ENCODE measurements around the gene FAM161B.
"Not testable (repeated sequence)": the region's sequence is repeated elsewhere in the genome, so short reads cannot be mapped to it uniquely, and the experiment has no call there.

Gene FAM161B

DNA sequence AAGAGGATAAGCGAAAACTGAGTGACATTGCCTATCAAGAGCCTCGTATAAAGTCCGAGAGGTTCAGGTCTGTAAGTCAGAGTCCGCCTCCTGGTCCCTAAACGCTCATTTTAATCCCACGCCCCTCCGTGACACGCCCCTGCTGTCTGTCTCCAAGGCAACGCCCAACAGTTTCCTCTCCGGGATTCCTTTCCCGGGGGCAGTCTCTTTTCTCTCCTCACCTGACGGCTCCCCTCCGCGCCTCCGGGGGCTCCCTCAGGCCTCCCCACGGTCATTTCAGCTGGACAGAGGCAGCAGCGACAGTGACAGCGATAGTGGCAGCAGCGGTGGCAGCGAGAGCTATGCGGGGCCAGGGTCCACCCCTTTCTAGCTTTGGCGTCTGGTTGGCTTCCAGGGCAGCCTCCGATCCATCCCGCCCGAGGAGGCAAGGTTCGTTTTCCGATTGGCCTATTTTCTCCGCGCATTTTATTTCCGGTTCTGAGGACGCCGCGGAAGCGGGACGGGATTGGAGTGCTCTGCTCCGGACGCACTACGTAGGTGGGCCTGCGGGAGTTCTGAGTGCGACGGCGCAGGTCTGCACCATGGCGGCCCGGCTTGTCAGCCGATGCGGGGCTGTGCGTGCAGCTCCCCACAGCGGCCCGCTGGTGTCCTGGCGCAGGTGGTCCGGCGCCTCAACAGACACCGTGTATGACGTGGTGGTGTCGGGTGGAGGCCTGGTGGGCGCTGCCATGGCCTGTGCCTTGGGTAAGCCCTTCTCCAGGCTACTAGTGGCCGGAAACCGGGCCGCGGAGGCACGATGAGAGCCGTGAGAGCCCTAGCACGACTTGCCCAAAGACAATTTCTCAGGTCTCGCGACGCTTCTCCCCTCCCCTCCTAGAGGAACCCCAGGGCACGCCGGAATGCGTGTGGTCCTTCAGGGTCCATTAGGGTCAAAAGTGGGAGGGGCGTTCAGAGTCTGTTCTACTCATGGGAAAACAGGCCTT, at the start of gene FAM161B, which contains the start of gene COQ6:
TSS of gene FAM161B (minus strand) at position 343 of the 983 bp plus-strand sequence. CDS start at position 275, 68 bp downstream.
TSS of gene COQ6 (plus strand) at position 551 of the 983 bp plus-strand sequence. CDS start at position 582, 31 bp downstream.
- peak; percentile 99 for DNase-seq

- no peak for DNase-seq
Measured at GRCh38 chr14:73998726-73999125, 48.8 kb upstream of the FAM161B start.

GRCh38 chr14:73997944-73998447, 48.1 kb upstream of the FAM161B start:
- no peak for DNase-seq

GRCh38 chr14:73997108-73997943, 47.4 kb upstream of the FAM161B start:
- DNase-seq = no peak

GRCh38 chr14:73996731-73997107, 46.8 kb upstream of the FAM161B start:
- no peak for DNase-seq

GRCh38 chr14:73995977-73996378, 46.1 kb upstream of the FAM161B start:
- DNase-seq = peak; percentile 91

- DNase-seq = not testable (repeated sequence)
Measured at GRCh38 chr14:73994926-73995325, 45.0 kb upstream of the FAM161B start.

DNA sequence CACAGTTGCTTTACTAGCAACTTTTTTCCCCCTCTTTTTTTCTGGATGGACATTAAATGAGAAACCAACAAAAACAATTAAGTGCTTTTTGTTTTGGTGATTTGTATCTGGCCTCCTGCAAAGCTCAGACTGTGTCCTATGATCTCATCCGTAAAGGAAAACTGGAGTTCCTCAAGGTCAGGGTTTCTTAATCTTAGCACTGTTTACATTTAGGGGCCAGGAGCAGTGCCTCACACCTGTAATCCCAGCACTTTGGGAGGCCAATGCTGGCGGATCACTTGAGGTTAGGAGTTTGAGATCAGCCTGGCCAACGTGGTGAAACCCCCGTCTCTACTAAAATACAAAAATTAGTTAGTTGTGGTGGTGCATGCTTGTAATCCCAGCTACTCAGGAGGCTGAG, 41.2 kb upstream of the FAM161B start:
- no peak for DNase-seq

- not testable (repeated sequence) for DNase-seq
Measured at GRCh38 chr14:73988656-73989055, 38.8 kb upstream of the FAM161B start.

DNA sequence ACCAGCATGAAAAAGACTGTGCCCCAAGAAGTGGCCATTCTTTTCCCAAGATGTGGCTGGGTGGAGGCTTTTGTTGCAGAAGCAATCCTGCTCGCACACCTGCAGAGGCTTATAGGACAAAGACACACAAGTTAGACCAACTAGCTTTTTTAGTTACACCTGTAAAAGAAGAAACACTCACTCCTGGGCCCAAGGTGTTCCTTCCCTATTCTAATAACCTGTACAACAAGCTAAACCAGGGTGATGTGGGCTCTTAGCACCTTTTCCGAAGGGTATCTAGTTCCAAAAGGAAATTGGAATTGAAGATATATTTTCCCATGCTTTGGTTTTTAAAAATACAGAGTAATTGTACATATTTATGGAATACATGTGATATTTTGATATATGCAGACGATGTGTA, 38.2 kb upstream of the FAM161B start:
- no peak for DNase-seq

DNA sequence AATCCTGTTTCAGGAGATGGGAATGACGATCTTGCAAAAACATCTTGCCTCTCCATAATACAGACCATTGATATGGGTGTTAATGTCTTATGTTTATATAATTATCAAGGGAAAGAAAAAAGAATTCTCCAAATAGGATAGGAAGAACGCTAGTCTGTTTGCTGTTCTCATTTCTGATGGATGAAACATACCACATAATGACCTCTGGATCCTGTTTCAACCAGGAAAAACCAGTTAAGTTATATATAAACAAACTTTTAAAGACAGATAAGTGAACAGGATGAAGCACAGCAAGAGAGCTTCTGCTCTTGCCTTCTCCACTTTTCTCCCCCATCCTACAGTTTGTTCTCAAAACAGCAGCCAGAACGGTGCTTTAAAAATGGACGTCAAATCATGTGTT, 28.0 kb upstream of the FAM161B start:
- no peak for DNase-seq

DNA sequence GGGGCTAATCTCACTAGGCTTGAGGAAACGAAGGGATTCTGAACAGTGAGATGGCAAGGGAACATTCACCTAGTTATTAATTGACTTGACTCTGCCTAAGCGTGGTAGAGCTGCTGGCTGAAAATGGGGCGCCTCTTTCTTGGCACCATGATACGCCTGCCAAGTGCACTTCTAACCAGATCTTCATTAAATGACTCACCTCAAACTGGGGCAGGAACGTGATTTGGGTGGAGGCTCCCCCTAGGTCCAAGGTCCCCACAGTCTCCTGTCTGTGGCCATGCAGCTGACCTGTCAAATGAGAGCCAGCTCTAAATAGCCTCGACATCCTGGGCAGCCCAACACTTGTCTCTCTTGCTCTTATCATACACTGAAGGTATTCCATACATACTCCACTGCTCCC, 26.2 kb upstream of the FAM161B start:
- DNase-seq = no peak

DNA sequence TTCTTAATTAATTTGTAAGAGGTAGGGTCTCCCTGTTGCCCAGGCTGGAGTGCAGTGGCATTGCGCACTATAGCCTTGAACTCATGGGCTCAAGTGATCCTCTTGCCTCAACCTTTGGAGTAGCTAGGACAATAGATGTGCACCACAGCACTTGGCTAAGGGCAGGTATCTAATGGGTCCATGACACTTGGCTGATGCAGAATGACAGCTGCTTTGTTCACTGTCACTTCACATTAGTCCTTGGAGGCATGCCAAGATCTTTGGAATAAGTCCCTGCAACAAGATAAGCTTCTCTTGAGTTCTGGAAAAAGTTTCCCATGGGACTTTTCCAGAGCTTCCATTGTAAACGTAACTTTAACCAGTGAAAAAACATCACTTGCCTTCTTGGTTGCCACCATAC, 23.6 kb upstream of the FAM161B start:
- peak; percentile 33 for DNase-seq

DNA sequence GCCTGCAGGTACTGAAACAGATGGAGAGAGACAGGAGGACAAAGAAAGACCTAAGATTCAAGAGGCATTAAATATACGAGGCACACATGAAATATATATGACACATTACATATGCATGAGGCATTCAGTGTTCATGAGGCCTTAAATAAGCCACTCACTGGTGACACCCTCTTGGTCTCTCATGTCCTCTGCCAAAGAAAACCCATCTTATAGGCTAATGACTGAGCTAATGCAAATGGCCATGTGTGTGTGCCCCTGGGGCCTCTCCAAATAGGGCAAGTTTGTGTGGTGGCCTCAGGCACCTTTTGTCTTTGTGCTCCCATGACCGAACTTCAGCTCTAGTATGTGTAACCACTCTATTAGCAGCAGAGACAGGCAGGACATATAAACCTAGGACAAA, 19.0 kb upstream of the FAM161B start:
- DNase-seq = no peak

- DNase-seq = no peak
Measured at GRCh38 chr14:73965216-73965615, 15.3 kb upstream of the FAM161B start.

- DNase-seq = no peak
Measured at GRCh38 chr14:73961192-73961591, 11.3 kb upstream of the FAM161B start.

DNA sequence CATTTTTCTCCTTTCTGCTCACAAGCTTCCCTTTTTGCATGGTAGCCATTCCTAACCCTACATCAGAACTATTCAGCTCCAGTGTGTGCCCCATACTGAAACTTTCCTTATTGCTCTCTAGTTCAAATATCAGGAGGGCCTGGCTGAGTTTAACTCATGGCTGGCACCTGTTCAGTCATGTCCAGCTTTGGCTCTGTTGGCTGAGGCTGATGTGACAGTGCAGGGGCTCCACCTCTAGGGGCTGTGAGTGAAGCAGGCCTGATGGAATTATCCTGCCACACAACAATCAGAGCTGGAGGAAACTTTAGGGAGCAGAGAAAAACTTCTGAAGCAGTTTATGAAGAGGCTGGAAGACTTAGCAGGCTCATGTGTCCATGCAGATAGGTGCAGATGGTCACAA, 8.7 kb upstream of the FAM161B start:
- no peak for DNase-seq

- no peak for DNase-seq
Measured at GRCh38 chr14:73955674-73956073, 5.8 kb upstream of the FAM161B start.

DNA sequence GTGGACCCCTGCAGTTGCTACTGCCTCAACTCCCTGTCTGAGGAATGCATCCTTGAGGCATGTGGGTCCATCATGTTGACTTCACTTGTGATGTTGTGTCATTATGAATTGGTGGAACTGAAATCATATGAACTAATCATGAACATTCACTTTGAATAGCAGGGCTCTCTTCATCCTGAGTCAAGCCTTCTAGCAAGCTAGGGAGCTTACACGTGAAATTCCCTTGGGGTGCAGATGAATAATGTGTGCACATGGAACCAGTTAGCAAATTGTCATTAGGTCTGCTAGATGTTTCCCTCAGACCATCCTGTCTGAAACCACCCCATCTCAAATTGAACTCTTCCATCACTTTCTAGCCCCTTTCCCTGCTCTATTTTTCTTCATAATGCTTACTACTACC, 3.8 kb upstream of the FAM161B start:
- DNase-seq = no peak

DNA sequence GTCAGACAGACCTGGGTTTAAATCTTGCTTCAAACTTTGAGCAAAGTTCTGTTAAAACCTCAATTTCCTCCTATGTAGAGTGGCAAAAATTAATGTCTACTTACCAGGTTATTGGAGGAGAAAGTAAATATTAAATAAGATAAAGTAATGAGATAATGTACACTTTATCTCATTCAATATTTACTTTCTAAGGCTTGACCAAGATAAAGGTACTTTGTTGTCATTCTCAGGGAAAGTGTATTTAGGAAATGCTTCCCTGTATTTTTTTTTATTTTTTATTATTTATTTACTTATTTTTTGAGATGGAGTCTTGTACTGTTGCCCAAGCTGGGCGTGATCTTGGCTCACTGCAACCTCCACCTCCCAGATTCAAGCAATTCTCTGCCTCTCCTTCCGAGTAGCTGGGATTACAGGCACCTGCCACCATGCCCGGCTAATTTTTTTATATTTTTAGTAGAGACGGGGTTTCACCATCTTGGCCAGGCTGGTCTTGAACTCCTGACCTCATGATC, 4.7 kb downstream of the FAM161B start:
- DNase-seq = no peak

DNA sequence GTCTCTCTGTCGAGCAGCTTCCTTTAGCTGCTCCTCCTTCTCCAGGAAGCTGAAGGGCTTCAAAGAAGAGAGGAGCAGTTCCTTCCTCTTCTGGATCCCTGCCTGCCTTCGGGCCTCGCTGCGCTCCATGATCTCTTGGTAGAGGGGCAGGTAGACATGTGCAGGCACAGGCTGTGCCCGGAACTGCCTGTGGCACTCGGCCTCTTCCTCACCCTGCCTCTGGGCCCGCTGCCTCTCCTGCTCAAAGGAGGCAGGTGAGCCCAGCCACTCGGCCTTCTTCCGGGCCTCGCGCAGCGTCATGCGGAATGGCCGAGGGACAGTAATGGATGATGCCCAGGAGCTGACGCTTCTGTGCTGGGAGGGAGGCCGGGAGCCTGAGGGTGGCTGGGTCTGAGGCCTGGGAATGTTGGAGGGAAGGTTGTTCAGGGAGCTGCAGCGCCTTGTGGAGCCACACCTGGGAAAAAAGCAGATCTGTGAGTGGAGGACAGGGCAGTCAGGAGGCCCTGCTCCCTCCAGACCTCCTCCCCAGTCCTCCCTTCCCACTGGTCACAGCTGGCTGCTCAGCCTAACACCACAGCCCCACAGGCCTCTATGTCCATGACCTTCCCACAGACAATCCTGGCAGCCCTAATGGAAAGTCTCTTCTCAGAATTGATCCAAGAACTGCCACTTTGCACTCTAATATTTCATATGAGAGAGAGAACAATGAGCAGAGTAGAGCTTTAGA, 5.3 kb downstream of the FAM161B start:
- no peak for DNase-seq

DNA sequence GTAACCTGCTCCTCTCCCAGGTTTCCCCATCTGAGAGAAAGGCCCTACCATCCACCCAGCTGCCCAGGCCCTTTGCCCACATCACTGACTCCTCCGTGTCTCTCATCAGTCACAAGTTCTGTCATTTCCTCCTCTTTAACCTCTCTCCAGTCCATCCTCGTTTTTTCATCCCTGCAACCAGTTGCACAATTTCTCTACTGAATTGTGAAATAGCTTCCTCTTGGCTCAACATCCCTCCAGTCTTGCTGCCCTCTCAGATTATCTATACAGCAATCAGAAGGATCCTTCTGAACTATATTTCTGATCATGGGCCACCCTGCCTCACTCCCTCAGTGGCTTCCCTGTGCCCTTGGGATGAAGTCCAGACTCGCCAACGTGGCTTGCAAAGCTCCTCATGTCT, 6.8 kb downstream of the FAM161B start:
- no peak for DNase-seq

All from NCI-H2107 (cell line).